Measurements from ENCODE around the gene TAF9.
"Not testable (repeated sequence)": the region's sequence is repeated elsewhere in the genome, so short reads cannot be mapped to it uniquely, and the experiment has no call there.

TAF9 gene, protein sequence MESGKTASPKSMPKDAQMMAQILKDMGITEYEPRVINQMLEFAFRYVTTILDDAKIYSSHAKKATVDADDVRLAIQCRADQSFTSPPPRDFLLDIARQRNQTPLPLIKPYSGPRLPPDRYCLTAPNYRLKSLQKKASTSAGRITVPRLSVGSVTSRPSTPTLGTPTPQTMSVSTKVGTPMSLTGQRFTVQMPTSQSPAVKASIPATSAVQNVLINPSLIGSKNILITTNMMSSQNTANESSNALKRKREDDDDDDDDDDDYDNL

GRCh38 chr5:69369340-69370121, at the start of gene TAF9, which contains the start of the genes AK6 and RAD17:
Gene TAF9 (minus strand): TSS chr5:69369520. CDS start chr5:69365737, 3,783 bp downstream.
Gene AK6 (minus strand): TSS chr5:69369520. CDS start chr5:69369490, 30 bp downstream.
Gene RAD17 (plus strand): TSS chr5:69369818. CDS start chr5:69372209, 2,391 bp downstream.
- peak; percentile 44 for DNase-seq (ENCODE audit: low spot score)

DNA sequence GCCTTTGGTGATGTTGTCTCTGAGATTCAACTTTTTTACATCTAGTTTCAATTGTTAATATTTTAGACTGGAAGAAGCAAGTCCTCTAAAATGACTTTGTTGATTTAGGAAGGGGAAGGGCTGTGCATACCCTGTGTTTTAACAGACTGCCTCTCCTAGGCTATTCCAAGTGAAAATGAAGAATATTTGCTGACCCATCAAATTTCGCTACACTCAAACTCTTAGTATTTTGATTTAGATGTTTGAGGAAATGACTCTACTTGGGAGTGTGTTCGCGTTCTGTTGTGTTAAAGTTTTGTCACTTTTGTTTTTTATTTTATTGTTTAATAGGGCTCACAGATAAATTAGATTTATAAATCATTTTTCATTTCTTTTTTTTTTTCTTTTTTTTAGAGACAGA, 49.2 kb upstream of the TAF9 start:
- DNase-seq (ENCODE audit: low spot score): no peak

DNA sequence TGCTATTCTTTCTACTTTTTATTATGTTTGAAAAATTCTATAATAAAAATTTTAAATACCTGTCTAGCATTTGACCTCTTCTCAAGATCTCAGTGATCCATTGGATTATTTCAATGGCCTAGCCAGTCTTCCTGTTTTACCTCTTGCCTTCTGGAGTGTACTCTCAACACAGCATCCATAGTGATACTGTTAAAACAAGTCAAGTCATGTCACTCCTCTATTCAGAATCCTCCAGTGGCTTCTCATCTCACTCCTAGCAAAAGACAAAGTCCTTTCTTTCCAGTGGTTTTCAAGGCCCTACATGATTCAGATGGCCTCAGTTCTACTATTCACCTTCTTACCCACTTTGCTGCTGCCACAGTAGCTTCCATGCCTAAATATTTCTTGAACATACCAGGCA, 47.4 kb upstream of the TAF9 start:
- no peak for DNase-seq (ENCODE audit: low spot score)

GRCh38 chr5:69416180-69416579, 46.9 kb upstream of the TAF9 start:
- no peak for DNase-seq (ENCODE audit: low spot score)

- no peak for DNase-seq (ENCODE audit: low spot score)
Measured at GRCh38 chr5:69415584-69415958, 46.3 kb upstream of the TAF9 start.

- DNase-seq (ENCODE audit: low spot score): no peak
Measured at GRCh38 chr5:69414885-69415583, 45.7 kb upstream of the TAF9 start, which contains the start of gene MARVELD2. Gene MARVELD2 (plus strand): TSS chr5:69415116. CDS start chr5:69419386, 4,270 bp downstream.

GRCh38 chr5:69404659-69405330, 35.5 kb upstream of the TAF9 start:
- DNase-seq (ENCODE audit: low spot score): no peak

GRCh38 chr5:69378376-69378775, 9.1 kb upstream of the TAF9 start:
- no peak for DNase-seq (ENCODE audit: low spot score)

DNA sequence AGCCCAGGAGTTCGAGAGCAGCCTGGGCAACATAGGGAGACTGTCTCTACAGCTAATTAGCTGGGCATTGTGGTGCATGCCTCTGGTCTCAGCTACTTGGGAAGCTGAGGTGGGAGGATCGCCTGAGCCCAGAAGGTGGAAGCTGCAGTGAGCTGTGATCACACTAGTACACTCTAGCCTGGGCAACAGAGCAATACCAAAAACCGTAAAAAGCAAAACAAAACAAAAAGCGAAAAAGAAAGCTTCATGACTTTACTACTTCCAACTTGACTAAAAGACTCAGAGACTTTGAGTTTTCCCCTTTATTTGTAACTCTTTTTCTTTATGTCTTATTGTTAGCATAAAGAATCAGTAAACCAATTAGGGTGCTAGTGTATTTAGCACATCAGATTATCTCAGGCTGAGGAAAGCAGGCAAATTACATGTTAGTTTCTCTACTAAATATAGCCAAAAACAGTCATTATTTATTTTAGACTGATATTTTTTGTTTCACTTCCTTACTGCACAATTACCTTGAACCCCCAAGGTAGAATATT, 5.7 kb upstream of the TAF9 start:
- DNase-seq (ENCODE audit: low spot score): no peak

DNA sequence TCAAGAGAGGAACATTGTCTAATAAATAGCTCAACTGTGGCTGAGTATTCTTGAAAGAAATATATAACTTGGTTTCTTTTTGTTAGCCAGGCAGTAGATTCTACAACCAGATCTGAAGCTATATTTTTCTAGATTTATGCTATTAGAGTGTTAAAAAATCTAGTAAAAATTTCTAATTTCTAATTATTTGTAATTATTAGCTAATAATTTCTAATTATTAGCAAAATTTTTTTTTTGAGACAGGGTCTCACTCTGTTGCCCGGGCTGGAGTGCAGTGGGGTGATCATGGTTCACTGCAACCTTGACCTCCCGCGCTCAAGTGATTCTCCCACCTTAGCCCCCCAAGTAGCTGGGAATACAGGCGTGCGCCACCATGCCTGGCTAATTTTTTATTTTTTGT, 3.1 kb upstream of the TAF9 start:
- DNase-seq (ENCODE audit: low spot score): no peak

GRCh38 chr5:69370335-69370734, 1.0 kb upstream of the TAF9 start:
- DNase-seq (ENCODE audit: low spot score): not testable (repeated sequence)

GRCh38 chr5:69368458-69369339, 621 bp downstream of the TAF9 start:
- DNase-seq (ENCODE audit: low spot score): peak; percentile 8

GRCh38 chr5:69367697-69368279, 1.5 kb downstream of the TAF9 start:
- no peak for DNase-seq (ENCODE audit: low spot score)

GRCh38 chr5:69364850-69365249, 4.5 kb downstream of the TAF9 start:
- no peak for DNase-seq (ENCODE audit: low spot score)

- no peak for DNase-seq (ENCODE audit: low spot score)
Measured at GRCh38 chr5:69364414-69364813, 4.9 kb downstream of the TAF9 start.

DNA sequence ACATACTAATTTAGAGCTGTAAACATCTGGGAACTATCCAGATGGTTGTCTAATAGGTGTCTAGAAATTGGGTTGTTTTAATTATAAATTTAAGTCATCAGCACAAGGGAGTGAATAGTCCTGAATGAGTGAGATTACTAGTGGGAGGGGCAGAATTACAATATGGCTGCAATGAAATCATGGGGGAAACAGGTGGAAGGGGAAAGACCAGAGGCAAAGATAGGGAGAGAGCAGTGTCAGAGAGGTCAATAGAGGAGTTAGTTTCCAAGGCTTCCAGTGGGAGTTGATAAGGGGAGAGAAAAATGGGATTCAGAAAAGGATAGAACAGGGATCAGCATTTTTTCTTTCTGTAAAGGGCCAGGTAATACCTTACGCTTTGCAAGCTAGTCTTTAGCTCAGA, 8.9 kb downstream of the TAF9 start:
- no peak for DNase-seq (ENCODE audit: low spot score)

DNA sequence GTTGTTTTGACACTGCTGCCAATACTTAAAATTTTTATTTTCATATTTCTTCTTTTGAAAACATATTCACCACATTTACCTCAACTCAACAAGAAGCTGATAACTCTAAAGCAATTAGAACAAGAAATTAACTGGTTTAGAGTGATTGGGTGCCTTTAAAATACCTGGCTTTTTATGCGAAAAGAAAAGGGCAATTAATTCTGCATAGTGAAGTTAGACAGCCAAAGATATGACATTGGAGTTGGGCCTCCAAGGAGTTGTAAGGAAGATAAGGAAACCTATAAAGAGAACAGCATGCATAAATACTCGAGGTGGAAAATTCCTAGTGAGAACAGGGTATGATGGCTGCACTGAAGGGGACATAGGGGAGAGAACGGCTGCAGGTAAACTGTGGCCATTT, 9.6 kb downstream of the TAF9 start:
- DNase-seq (ENCODE audit: low spot score): no peak

GRCh38 chr5:69350664-69351063, 18.7 kb downstream of the TAF9 start:
- DNase-seq (ENCODE audit: low spot score): no peak

GRCh38 chr5:69343083-69343482, 26.2 kb downstream of the TAF9 start:
- no peak for DNase-seq (ENCODE audit: low spot score)

GRCh38 chr5:69341520-69342161, 27.7 kb downstream of the TAF9 start:
- no peak for DNase-seq (ENCODE audit: low spot score)

All from COLO829 (cell line).